ENCODE results near the gene LRP2.

Gene LRP2

GRCh38 chr2:169086893-169087467, 275.4 kb downstream of the LRP2 start:
- Mint-ChIP-seq H3K36me3 (ENCODE audit: insufficient read depth) (no peaks in the 10 kb centered on the region), H3K4me1 (ENCODE audit: low read depth in 2 of 2) (no peaks in the 10 kb centered on the region), H3K9me3 (peaks cover 0 to 11% of the 10 kb centered on the region in 2 donors), H3K27me3 (peaks cover 18 to 24% of the 10 kb centered on the region in 2 donors), H3K4me3 (no peak overlapping the region), H3K27ac (no peak overlapping the region)
- no peak for ATAC-seq (replicated peaks)
- DNase-seq: no peak

GRCh38 chr2:169082995-169083394, 279.3 kb downstream of the LRP2 start:
- H3K4me1 Mint-ChIP-seq (ENCODE audit: low read depth in 2 of 2): no peaks in the 10 kb centered on the region
- H3K9me3 Mint-ChIP-seq: peaks cover 0 to 11% of the 10 kb centered on the region in 2 donors
- no peak for ATAC-seq (replicated peaks)
- no peaks in the 10 kb centered on the region for H3K36me3 Mint-ChIP-seq (ENCODE audit: insufficient read depth)
- DNase-seq: no peak
- no peak overlapping the region for H3K27ac Mint-ChIP-seq
- H3K27me3 Mint-ChIP-seq: peaks cover 6 to 12% of the 10 kb centered on the region in 2 donors
- no peak overlapping the region for H3K4me3 Mint-ChIP-seq

- Mint-ChIP-seq H3K9me3 (peaks cover 0 to 10% of the 10 kb centered on the region in 2 donors), H3K4me1 (ENCODE audit: low read depth in 2 of 2) (no peaks in the 10 kb centered on the region), H3K36me3 (ENCODE audit: insufficient read depth) (no peaks in the 10 kb centered on the region), H3K4me3 (no peak overlapping the region), H3K27me3 (peaks cover 4 to 11% of the 10 kb centered on the region in 2 donors), H3K27ac (peak overlapping the region in 1 of 2 donors; percentile 62)
- DNase-seq (no peak), ATAC-seq (replicated peaks) (no peak)
Observed at GRCh38 chr2:169081551-169081950, 280.8 kb downstream of the LRP2 start.

GRCh38 chr2:169080250-169081069, 281.9 kb downstream of the LRP2 start:
- Mint-ChIP-seq H3K27me3 (no peaks in the 10 kb centered on the region), H3K36me3 (ENCODE audit: insufficient read depth) (no peaks in the 10 kb centered on the region), H3K27ac (no peak overlapping the region), H3K4me1 (ENCODE audit: low read depth in 2 of 2) (no peaks in the 10 kb centered on the region), H3K9me3 (no peaks in the 10 kb centered on the region), H3K4me3 (no peak overlapping the region)
- ATAC-seq (replicated peaks) (no peak), DNase-seq (no peak)

GRCh38 chr2:169077674-169078240, 284.6 kb downstream of the LRP2 start:
- no peak for ATAC-seq (replicated peaks)
- no peaks in the 10 kb centered on the region for H3K36me3 Mint-ChIP-seq (ENCODE audit: insufficient read depth)
- H3K4me3 Mint-ChIP-seq: no peak overlapping the region
- H3K27ac Mint-ChIP-seq: no peak overlapping the region
- H3K27me3 Mint-ChIP-seq: no peaks in the 10 kb centered on the region
- peaks cover 0 to 4% of the 10 kb centered on the region in 2 donors for H3K4me1 Mint-ChIP-seq (ENCODE audit: low read depth in 2 of 2)
- H3K9me3 Mint-ChIP-seq: no peaks in the 10 kb centered on the region
- no peak for DNase-seq

Measured in effector memory CD8-positive, alpha-beta T cell (primary cell).